Measurements from ENCODE around the gene ABR.

DNA sequence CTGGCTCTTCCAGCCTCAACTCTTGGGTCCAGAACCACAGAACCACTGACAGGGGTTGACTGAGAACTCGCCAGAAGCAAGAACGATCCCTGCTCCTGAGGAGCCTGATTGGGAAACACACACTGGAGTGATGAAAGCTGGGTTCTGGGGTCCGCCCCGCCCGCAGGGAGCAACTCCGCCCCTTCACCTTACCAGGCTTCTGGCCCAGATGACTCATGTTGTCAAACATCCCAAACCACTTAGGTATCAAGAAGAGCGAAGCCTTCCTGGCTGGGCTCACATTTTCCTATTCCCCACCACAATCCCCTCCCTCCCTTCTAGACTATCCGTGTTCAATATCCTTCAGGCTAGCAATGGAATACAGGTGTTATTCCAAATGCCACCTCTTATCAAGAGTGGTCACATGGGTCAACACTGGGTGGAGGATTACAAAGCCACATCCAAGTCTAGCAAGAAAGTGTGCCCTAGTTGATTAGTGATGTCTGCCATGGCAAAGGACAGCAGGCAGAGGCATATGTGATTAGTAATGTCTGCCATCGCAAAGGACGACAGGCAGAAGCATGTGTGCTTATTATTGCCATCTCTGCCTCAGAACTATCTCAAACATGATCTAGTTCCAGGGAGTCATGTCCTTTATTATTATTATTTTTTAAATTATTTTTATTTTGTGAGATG, 112.4 kb downstream of the ABR start:
- no peak for TF ChIP-seq CTCF (IDR thresholded peaks at IDR 0.05; ENCODE audit: poor library complexity, severe bottlenecking)
- no peak for TF ChIP-seq MXI1 (conservative IDR thresholded peaks at IDR 0.05; ENCODE audit: poor library complexity, severe bottlenecking)
- TF ChIP-seq REST (IDR thresholded peaks at IDR 0.05; ENCODE audit: borderline replicate concordance), result no peak
- TF ChIP-seq POLR2AphosphoS5 (IDR thresholded peaks at IDR 0.05), result no peak
- no peak for TF ChIP-seq EP300 (conservative IDR thresholded peaks at IDR 0.05; ENCODE audit: poor library complexity, severe bottlenecking)
